HEK293 (cell line): Measurements from ENCODE around the gene PRDM7.

Experiments used
- CTCF ChIA-PET: fragments of 350-600 bp; formaldehyde crosslinking; extraction: SDS; loops from one replicate; lab custom pipeline; 2021; ENCODE audit warnings: antibody characterized with exemption; lab: Yijun Ruan, JAX
- POLR2A ChIA-PET: fragments of 300-600 bp; formaldehyde crosslinking; extraction: SDS; loops from one replicate; lab custom pipeline; 2020; ENCODE audit warnings: antibody characterized with exemption, inconsistent platforms; lab: Yijun Ruan, JAX
- H3K27ac ChIP-seq: fragments of 200-500 bp; sonication (Bioruptor generic); 2 replicates; pipeline ENCODE4 v1.5.1; 2014; ENCODE audit warnings: low read depth, low read length, control low read depth, inconsistent platforms; ENCODE audit errors: extremely low read depth
- H3K36me3 ChIP-seq, 2 experiments: fragments of 200-500 bp in 1 of 2; sonication (Bioruptor generic) in 1 of 2; 1 replicate in 1 of 2; 2 replicates in 1 of 2; pipeline ENCODE4 v1.5.1; 2014 to 2017; ENCODE audit warnings: inconsistent platforms in 2 of 2, low read length in 2 of 2; ENCODE audit not compliant: control insufficient read depth in 2 of 2, insufficient read depth in 1 of 2
- H3K4me1 ChIP-seq: fragments of 200-500 bp; sonication (Bioruptor generic); 2 replicates; pipeline ENCODE4 v1.5.1; 2014; ENCODE audit warnings: mild to moderate bottlenecking, low read length, inconsistent platforms; ENCODE audit not compliant: control insufficient read depth, insufficient read depth
- H3K4me3 ChIP-seq: 2 replicates; pipeline ENCODE4 v1.5.1; 2011; ENCODE audit warnings: low read depth, mild to moderate bottlenecking, control low read depth, low read length, moderate library complexity
- H3K9me3 ChIP-seq: fragments of 200-500 bp; sonication (Bioruptor generic); 2 replicates; pipeline ENCODE4 v1.5.1; 2014; ENCODE audit warnings: low read depth, low read length, inconsistent platforms; ENCODE audit not compliant: control insufficient read depth, insufficient read depth
- EGR2 ChIP-seq: fragments of 450-650 bp; formaldehyde crosslinking; IDR thresholded peaks from 2 replicates; pipeline ENCODE4 v1.5.1; 2016; ENCODE audit warnings: low read depth, missing biosample characterization, missing genetic modification characterization
- FEZF1 ChIP-seq: fragments of 450-650 bp; formaldehyde crosslinking; IDR thresholded peaks from 2 replicates; pipeline ENCODE4 v1.5.1; 2016; ENCODE audit warnings: missing biosample characterization, missing genetic modification characterization
- GFI1B ChIP-seq: fragments of 450-650 bp; formaldehyde crosslinking; IDR thresholded peaks from 2 replicates; pipeline ENCODE4 v1.5.1; 2016; ENCODE audit warnings: missing biosample characterization, missing genetic modification characterization
- GLIS2 ChIP-seq: fragments of 450-650 bp; formaldehyde crosslinking; IDR thresholded peaks from 2 replicates; pipeline ENCODE4 v1.5.1; 2016; ENCODE audit warnings: missing biosample characterization, missing genetic modification characterization
- HOXC10 ChIP-seq: sonication (generic); formaldehyde crosslinking; IDR thresholded peaks from 2 replicates; pipeline ENCODE4 v1.8.1; 2023; ENCODE audit warnings: mild to moderate bottlenecking, missing genetic modification reagents
- PATZ1 ChIP-seq: fragments of 450-650 bp; formaldehyde crosslinking; IDR thresholded peaks from 2 replicates; pipeline ENCODE4 v1.5.1; 2016; ENCODE audit warnings: missing biosample characterization, missing genetic modification characterization
- PRDM1 ChIP-seq: fragments of 450-650 bp; formaldehyde crosslinking; IDR thresholded peaks from 2 replicates; pipeline ENCODE4; 2016; ENCODE audit warnings: missing biosample characterization, missing genetic modification characterization
- SP2 ChIP-seq: fragments of 450-650 bp; formaldehyde crosslinking; IDR thresholded peaks from 2 replicates; pipeline ENCODE4 v1.5.1; 2016; ENCODE audit warnings: missing biosample characterization, missing genetic modification characterization
- SP3 ChIP-seq: fragments of 450-650 bp; formaldehyde crosslinking; IDR thresholded peaks from 2 replicates; pipeline ENCODE4 v1.5.1; 2016; ENCODE audit warnings: missing biosample characterization, missing genetic modification characterization
- SP7 ChIP-seq: fragments of 450-650 bp; formaldehyde crosslinking; IDR thresholded peaks from 2 replicates; pipeline ENCODE4 v1.5.1; 2016; ENCODE audit warnings: missing biosample characterization, missing genetic modification characterization
- ZFHX2 ChIP-seq: fragments of 450-650 bp; formaldehyde crosslinking; conservative IDR thresholded peaks from 2 replicates; pipeline ENCODE4 v1.5.1; 2016; ENCODE audit warnings: missing biosample characterization, missing genetic modification characterization
- ZIC2 ChIP-seq: fragments of 450-650 bp; formaldehyde crosslinking; IDR thresholded peaks from 2 replicates; pipeline ENCODE4 v1.5.1; 2016; ENCODE audit warnings: missing biosample characterization, missing genetic modification characterization
- ZNF211 ChIP-seq: fragments of 450-650 bp; formaldehyde crosslinking; IDR thresholded peaks from 2 replicates; pipeline ENCODE4 v1.5.1; 2016; ENCODE audit warnings: low read depth, missing biosample characterization, missing genetic modification characterization
- ZNF23 ChIP-seq: fragments of 450-650 bp; formaldehyde crosslinking; IDR thresholded peaks from 2 replicates; pipeline ENCODE4 v1.5.1; 2016; ENCODE audit warnings: missing biosample characterization, missing genetic modification characterization, borderline replicate concordance
- ZNF416 ChIP-seq: fragments of 450-650 bp; formaldehyde crosslinking; IDR thresholded peaks from 2 replicates; pipeline ENCODE4 v1.5.1; 2016; ENCODE audit warnings: missing biosample characterization, missing genetic modification characterization
- ZNF677 ChIP-seq: fragments of 450-650 bp; IDR thresholded peaks from 2 replicates; pipeline ENCODE4 v1.5.0; 2018; ENCODE audit warnings: missing biosample characterization, mild to moderate bottlenecking, missing genetic modification characterization, moderate library complexity
- ZNF704 ChIP-seq: fragments of 450-650 bp; formaldehyde crosslinking; IDR thresholded peaks from 2 replicates; pipeline ENCODE4 v1.5.1; 2016; ENCODE audit warnings: missing biosample characterization, missing genetic modification characterization
- TF ChIP-seq, protein P1 (sequence below): fragments of 450-650 bp; formaldehyde crosslinking; IDR thresholded peaks from 2 replicates; pipeline ENCODE4 v1.5.1; 2016; ENCODE audit warnings: missing biosample characterization, missing genetic modification characterization
- TF ChIP-seq, protein P2 (sequence below): fragments of 450-650 bp; formaldehyde crosslinking; IDR thresholded peaks from 2 replicates; pipeline ENCODE4 v1.5.1; 2016; ENCODE audit warnings: missing biosample characterization, missing genetic modification characterization
- TF ChIP-seq, protein P3 (sequence below): sonication (generic); formaldehyde crosslinking; IDR thresholded peaks from 2 replicates; pipeline ENCODE4 v1.8.1; 2022; ENCODE audit warnings: mild to moderate bottlenecking, moderate library complexity, missing genetic modification reagents

The PRDM7 gene

DNA sequence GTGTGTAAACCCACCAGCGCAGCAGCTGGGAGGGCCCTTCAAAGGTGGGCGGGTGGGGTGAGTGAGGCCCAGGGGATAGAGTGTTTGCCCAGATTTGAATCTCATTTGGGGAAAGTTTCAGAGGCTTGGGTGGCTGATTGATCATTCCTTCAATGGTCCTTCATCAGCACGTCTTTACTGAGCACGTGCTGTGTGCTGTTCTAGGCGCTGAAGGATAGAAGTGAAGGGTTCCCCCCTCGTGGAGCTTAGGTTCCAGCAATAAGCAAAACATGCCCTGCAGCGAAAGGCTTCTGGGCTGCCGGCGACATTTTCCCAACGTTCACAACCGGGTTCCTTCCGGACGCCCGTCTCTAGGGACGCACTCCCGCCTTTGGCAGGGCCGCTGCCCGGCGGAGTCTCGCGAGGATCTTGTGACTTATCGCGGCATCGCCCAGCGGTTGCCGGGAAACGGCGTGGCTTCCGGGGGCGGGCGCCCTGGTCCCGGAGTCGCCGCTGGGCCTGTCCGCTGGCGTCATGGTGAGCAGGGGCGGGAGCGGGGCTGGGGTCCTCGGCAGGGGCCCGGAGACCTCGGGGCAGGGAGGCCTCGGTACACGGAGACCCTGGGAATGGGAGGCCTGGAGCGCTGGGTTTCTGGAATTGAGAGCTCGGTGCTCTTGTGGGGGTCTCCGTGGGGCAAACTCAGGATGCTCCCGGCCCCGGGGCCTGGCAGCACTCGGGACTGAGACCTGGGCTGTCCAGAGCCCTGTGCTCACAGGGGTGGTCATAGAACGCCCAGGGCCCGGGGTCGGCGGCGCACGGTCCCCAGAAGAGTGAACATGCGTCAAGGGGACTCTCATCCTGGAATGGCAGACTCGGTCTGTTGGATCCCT, 54.7 kb downstream of the PRDM7 start (continued):
- TF ChIP-seq, protein P1, sequence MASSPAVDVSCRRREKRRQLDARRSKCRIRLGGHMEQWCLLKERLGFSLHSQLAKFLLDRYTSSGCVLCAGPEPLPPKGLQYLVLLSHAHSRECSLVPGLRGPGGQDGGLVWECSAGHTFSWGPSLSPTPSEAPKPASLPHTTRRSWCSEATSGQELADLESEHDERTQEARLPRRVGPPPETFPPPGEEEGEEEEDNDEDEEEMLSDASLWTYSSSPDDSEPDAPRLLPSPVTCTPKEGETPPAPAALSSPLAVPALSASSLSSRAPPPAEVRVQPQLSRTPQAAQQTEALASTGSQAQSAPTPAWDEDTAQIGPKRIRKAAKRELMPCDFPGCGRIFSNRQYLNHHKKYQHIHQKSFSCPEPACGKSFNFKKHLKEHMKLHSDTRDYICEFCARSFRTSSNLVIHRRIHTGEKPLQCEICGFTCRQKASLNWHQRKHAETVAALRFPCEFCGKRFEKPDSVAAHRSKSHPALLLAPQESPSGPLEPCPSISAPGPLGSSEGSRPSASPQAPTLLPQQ (tag by site-specific recombination), result peak; percentile 73
- TF ChIP-seq ZNF704 (tag by site-specific recombination) (no peak), SP2 (tag by site-specific recombination) (peak; percentile 84), PATZ1 (tag by site-specific recombination) (peak; percentile 80), SP7 (tag by site-specific recombination) (peak; percentile 40), ZIC2 (tag by site-specific recombination) (peak; percentile 76), ZNF416 (tag by site-specific recombination) (no peak), SP3 (tag by site-specific recombination) (no peak), ZFHX2 (tag by site-specific recombination) (peak; percentile 60)
- TF ChIP-seq, protein P2, sequence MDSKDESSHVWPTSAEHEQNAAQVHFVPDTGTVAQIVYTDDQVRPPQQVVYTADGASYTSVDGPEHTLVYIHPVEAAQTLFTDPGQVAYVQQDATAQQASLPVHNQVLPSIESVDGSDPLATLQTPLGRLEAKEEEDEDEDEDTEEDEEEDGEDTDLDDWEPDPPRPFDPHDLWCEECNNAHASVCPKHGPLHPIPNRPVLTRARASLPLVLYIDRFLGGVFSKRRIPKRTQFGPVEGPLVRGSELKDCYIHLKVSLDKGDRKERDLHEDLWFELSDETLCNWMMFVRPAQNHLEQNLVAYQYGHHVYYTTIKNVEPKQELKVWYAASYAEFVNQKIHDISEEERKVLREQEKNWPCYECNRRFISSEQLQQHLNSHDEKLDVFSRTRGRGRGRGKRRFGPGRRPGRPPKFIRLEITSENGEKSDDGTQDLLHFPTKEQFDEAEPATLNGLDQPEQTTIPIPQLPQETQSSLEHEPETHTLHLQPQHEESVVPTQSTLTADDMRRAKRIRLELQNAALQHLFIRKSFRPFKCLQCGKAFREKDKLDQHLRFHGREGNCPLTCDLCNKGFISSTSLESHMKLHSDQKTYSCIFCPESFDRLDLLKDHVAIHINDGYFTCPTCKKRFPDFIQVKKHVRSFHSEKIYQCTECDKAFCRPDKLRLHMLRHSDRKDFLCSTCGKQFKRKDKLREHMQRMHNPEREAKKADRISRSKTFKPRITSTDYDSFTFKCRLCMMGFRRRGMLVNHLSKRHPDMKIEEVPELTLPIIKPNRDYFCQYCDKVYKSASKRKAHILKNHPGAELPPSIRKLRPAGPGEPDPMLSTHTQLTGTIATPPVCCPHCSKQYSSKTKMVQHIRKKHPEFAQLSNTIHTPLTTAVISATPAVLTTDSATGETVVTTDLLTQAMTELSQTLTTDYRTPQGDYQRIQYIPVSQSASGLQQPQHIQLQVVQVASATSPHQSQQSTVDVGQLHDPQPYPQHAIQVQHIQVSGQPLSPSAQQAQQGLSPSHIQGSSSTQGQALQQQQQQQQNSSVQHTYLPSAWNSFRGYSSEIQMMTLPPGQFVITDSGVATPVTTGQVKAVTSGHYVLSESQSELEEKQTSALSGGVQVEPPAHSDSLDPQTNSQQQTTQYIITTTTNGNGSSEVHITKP, result peak; percentile 71
- TF ChIP-seq, protein P3, sequence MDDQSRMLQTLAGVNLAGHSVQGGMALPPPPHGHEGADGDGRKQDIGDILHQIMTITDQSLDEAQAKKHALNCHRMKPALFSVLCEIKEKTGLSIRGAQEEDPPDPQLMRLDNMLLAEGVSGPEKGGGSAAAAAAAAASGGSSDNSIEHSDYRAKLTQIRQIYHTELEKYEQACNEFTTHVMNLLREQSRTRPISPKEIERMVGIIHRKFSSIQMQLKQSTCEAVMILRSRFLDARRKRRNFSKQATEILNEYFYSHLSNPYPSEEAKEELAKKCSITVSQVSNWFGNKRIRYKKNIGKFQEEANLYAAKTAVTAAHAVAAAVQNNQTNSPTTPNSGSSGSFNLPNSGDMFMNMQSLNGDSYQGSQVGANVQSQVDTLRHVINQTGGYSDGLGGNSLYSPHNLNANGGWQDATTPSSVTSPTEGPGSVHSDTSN, result no peak

GRCh38 chr16:90020838-90021382, 56.2 kb downstream of the PRDM7 start:
- peaks cover 20% of the 10 kb centered on the region for H3K4me1 ChIP-seq
- H3K27ac ChIP-seq, result peak overlapping the region; percentile 84
- POLR2A ChIA-PET, result interaction anchor here (0.7 to 3.3 kb wide), 3 partner anchors 61 to 102 kb away, joined by 3 to 14 read pairs (median 3); partner anchors contain the start of genes MC1R and TUBB3
- no peak overlapping the region for H3K4me3 ChIP-seq
- CTCF ChIA-PET, result interaction anchor here (0.6 to 1.7 kb wide), 5 partner anchors 12 to 321 kb away, joined by 3 to 6 read pairs (median 3); no protein-coding TSS in a partner anchor
- no peaks in the 10 kb centered on the region for H3K9me3 ChIP-seq
- H3K36me3 ChIP-seq, result peaks cover 0 to 5% of the 10 kb centered on the region in 2 experiments; a peak in 1 of 3 replicates
- TF ChIP-seq PRDM1 (tag by site-specific recombination), result no peak
- TF ChIP-seq HOXC10 (CRISPR knock-in tag), result no peak
- 0 out of 2 replicates have a peak, but pooled peaks have one; percentile 16 for TF ChIP-seq GLIS2
- no peak for TF ChIP-seq ZNF211
- peak; percentile 28 for TF ChIP-seq ZFHX2 (tag by site-specific recombination)
- TF ChIP-seq EGR2, result peak; percentile 73
- TF ChIP-seq FEZF1, result peak; percentile 18; the same call in 1 of the 2 replicates
- 0 out of 2 replicates have a peak, but pooled peaks have one; percentile 5 for TF ChIP-seq SP2 (tag by site-specific recombination)
- TF ChIP-seq ZNF23, result no peak
- TF ChIP-seq GFI1B (tag by site-specific recombination), result 0 out of 2 replicates have a peak, but pooled peaks have one; percentile 52
- TF ChIP-seq ZNF677 (tag by site-specific recombination), result no peak
